RPMI8226 (cell line): ENCODE results near the gene ST6GALNAC5.
"Not testable (repeated sequence)": the region's sequence is repeated elsewhere in the genome, so short reads cannot be mapped to it uniquely, and the experiment has no call there.

Experiments
- DNase-seq: peaks from one replicate; pipeline ENCODE4 v3.0.0-alpha.2; 2015

ST6GALNAC5 gene

DNA sequence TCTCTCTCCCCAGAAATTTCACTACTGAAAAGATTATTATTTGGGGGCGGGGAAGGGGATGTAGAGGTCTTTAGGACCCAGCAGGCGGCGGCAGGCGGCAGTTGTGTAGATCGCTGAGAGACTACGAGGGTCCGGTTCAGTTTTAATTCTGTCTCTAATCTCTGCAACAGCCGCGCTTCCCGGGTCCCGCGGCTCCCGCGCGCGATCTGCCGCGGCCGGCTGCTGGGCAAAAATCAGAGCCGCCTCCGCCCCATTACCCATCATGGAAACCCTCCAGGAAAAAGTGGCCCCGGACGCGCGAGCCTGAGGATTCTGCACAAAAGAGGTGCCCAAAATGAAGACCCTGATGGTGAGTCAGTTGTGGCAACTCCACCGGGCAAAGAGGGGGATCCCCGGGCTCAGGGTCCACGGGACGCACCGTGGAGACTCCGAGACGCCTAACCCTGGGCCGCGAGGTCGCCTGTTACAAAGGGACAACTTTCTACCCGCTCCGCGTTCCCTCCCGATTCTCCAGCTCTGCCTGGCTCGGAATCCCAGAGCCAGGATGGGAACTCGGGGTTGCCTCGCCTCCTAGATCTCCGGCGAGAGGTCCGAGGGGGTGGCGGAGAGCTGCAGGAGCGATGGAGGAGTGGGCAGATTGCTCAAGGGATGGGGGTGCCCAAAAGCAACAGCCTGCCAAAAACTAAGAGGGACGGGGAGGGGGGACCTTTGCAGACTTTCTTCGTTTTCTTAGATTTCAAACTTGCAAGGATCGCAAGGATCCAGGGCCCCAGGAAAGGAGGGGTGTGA is at the start of gene ST6GALNAC5:
Gene ST6GALNAC5, plus strand, starts transcription at position 139 of the 789 bp plus-strand sequence.
- no peak for DNase-seq

- DNase-seq = no peak
These were observed 47.3 kb upstream of the ST6GALNAC5 start for GRCh38 chr1:76820028-76820427.

DNA sequence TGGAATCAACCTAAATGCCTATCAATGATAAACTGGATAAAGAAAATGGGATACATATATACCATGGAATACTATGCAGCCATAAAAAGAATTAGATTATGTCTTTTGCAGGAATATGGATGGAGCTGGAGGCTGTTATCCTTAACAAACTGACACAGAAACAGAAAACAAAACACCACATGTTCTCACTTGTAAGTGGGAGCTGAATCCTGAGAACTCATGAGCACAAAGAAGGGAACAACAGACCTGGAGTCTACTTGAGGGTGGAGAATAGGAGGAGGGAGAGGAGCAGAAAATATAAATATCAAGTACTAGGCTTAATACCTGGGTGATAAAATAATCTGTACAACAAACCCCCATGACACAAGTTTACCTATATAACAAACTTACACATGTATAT is 44.3 kb upstream of the ST6GALNAC5 start:
- DNase-seq = not testable (repeated sequence)

- DNase-seq = no peak
These were observed 43.2 kb upstream of the ST6GALNAC5 start for GRCh38 chr1:76824106-76824505.

- no peak for DNase-seq
These were observed 41.0 kb upstream of the ST6GALNAC5 start for GRCh38 chr1:76826072-76826845.

DNA sequence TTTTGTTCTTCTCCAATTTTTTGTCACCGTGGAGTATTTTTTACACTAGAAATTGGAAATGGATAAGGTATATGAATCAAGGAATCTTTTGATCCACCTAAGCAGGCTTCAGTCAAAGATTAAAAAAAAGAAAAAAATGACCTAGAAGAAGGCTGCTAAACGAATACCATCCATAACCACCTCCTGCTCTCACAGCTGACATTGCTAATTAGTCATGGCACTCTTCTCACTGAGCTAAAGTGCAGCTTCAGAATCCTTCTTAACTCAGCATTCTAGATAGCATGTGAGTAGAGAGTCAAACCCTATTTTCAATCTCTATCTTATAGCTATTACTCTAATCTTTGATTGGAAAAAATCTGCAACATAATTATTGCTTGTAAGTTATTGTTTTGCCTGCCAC is 40.2 kb upstream of the ST6GALNAC5 start:
- no peak for DNase-seq

DNA sequence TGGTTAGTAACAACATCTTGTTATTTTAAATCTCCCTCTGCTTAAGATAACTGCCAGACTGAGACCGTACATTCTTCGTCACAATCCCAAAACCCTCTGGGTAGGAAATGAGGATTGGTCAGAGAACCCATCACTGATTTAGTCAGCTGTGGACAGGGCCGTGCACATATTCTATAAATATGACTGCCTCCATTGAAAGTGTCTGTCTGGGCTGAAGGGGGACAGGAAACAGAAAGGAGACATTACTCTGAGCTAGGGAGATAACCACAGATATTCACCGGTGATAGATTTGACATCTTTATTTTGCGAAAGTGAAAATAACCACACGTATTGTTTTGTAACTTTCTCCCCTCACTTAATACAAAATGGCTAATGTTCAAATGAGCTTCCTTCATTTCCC is 36.9 kb upstream of the ST6GALNAC5 start:
- no peak for DNase-seq

DNA sequence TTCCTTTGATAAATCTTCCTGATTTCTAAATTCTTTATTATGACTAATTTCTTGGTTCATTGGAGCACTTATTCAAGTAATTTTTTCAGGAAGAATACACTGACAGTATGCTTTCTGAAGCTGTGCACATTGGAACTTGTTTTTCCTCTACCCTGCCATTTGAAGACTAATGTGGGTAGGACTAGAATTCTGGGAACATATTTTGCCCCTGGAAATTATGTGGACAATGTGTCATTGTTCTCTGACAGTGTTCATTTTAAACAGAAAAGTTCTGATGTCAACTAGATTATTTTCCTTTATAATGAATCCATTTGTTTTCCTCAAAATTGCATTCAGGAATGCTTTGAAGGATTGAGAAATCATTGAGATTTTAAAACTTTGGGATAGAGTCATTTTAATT is 34.8 kb upstream of the ST6GALNAC5 start:
- no peak for DNase-seq

GRCh38 chr1:76833151-76833550 is 34.1 kb upstream of the ST6GALNAC5 start:
- DNase-seq = no peak

DNA sequence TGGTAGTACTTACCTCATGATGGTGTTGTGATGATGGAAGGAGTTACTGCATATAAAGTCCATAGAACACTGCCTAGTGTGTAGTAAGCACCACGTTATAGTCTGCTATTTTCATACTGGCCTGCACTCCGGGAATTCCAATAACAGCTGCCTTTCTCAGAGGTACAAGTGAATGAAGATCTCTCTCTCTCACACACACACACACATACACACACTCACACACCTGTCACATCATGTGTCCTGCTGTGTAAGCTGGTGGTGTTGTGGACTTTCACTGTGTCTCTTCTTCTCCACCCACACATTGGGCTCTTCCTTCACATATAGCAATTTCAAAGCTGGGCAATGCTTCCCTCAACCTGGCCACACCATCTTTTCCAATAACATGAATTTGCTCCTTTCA is 33.4 kb upstream of the ST6GALNAC5 start:
- no peak for DNase-seq

DNA sequence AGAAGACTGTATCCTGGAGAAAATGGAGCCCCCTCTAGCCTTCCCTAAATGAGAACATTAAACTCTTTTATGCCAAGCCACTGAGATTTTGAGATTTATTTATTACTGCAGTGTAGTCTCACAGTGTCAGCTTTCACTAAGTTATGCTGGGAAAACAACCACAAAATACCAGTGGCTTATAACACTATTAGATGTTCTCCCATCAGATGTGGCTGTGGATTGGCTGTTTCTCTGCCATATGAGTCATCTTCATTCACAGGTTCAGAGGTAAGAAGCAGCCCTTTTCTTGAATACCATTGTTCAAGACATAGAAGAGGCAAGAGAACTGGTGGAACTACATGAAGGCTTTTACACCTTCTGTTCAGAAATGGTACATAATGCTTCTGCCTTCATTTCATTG is 32.1 kb upstream of the ST6GALNAC5 start:
- DNase-seq = no peak

GRCh38 chr1:76840278-76840677 is 27.0 kb upstream of the ST6GALNAC5 start:
- DNase-seq = no peak

- no peak for DNase-seq
These were observed 25.8 kb upstream of the ST6GALNAC5 start for GRCh38 chr1:76841460-76841859.

DNA sequence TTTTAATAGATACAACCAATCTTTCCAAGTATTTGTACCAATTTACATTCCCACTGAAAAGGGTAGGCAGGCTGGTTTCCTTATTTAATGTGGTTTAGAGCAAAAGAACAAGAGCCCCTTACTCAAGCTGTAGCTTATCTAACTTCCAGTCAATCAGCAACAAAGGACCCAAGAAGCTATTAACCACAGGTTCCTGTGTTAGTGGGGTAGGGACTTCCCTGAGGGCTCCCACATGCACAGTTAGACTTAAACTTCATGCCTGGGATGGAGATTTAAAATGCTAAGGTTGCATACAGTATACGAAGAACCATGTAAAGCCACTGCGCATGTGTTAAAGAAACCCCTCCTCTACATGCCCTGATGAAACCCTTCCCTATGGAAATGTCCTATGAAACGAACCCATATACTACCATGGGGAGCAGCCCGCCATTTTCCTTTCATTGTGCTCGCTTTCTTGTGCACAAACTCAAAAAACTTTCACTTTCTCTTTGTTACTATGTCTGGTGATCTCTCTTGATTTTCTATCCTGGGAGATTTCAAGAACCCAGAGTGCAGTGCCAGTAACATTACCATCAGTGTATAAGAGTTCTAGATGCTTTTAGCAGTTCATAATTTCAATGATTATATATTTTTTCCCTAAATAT is 23.3 kb upstream of the ST6GALNAC5 start:
- DNase-seq = peak; percentile 3

GRCh38 chr1:76854255-76854654 is 13.0 kb upstream of the ST6GALNAC5 start:
- DNase-seq = no peak

DNA sequence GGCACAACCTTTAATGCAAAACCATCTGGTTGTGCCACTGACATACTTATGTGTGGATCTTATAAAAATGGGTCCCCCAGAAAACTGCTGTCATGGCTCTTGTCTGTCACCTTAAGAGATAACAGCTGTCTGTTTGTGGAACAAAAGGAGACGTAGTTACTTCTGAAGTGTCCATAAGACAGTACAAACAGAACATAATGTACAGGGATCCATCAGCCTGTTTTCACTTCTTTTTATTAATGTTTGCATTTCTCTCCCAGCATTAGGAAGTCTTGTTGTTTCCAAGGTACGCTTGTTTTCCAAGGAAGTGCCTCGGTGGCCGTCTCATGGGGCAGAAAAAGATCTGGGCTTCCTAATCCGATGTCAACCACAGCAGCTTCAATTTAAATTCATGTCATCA is 11.2 kb upstream of the ST6GALNAC5 start:
- DNase-seq = no peak

DNA sequence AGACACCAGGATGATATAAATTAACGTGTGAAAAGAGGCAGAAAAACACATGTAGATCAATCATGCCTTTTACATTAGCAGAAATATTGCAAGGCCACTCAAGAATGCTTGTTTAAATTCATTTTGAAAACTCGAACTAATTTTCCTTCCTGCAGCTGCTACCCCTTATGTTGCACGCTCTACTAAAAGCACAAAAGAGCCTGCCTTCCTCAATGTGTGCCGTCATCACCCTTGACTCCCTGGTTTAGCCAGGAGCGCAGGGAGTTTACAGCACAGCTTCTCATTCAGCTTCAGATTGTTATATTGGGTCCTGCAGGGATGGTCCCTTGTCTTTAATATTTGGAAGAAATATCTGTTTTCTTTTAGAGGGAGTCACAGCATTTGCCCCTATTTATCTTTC is 10.1 kb upstream of the ST6GALNAC5 start:
- no peak for DNase-seq

DNA sequence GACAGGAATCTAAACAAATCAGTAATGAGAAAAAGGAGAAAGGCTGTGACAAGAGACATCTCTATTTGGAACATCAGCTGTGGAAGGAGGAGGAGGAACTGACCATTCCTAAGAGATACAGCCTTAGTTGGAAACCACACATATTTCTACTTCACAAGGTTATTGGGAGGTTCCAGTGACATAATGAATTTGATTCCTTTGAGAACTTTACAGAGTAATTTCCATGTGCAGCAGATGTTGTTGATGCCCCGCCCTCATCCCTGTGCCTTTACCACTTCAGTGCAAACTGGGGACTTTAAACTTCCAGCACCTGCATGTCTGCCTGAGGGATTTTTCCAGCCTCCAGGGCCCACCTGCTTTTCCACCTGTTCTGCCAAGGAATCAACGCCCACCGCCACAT is 9.3 kb upstream of the ST6GALNAC5 start:
- DNase-seq = no peak

GRCh38 chr1:76861149-76861548 is 6.1 kb upstream of the ST6GALNAC5 start:
- no peak for DNase-seq

GRCh38 chr1:76862447-76862846 is 4.8 kb upstream of the ST6GALNAC5 start:
- DNase-seq = no peak

GRCh38 chr1:76864383-76864782 is 2.9 kb upstream of the ST6GALNAC5 start:
- DNase-seq = no peak

DNA sequence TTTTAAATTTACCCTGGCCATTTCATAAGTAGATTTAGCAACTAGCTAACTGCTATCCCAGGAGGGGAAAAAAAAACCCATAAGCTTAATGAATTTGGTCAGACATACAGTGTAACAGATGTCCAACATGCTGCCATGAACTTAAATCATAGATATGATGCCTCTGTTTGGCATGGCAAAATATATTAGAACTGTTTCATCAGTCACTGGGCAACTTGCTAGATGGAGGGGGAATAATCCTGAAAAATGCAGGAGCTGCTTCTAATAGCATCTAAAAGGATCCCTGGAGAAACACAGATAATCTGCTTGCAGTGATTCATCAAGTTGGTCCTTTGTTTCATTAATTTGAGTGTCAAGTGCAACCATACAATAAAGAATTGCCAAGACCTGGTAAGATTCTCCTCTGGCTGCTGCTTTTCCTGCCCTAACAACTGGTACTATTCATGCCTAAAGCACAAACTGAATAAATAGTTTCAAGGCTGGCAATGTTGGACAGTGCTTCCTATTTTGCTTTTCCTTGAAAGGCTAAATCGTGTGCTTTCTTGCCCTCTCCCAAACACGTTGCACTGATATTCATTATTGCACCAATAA is 1.5 kb upstream of the ST6GALNAC5 start:
- DNase-seq = no peak

GRCh38 chr1:76866566-76866965 is 714 bp upstream of the ST6GALNAC5 start:
- DNase-seq = no peak
